T-helper 2 cell (primary cell): ENCODE results near the gene GPX5.

ENCODE experiments used
- DNase-seq, 5 experiments: peaks; one replicate each; pipeline versions ENCODE4 v3.0.0 to v3.0.0-alpha.2; 2012 to 2022

GPX5 gene

GRCh38 chr6:28558629-28559028 lies 32.9 kb downstream of the GPX5 start:
- DNase-seq = no peak

- DNase-seq = no peak
Measured at GRCh38 chr6:28563430-28564095, 37.9 kb downstream of the GPX5 start.

GRCh38 chr6:28565823-28566526 lies 40.3 kb downstream of the GPX5 start:
- DNase-seq = no peak

- no peak for DNase-seq
Measured at GRCh38 chr6:28566527-28567252, 41.0 kb downstream of the GPX5 start.

- DNase-seq = no peak
Measured at GRCh38 chr6:28567506-28567905, 41.8 kb downstream of the GPX5 start.

- no peak for DNase-seq
Measured at GRCh38 chr6:28568515-28569108, 42.9 kb downstream of the GPX5 start.

GRCh38 chr6:28569748-28570147 lies 44.1 kb downstream of the GPX5 start:
- no peak for DNase-seq

GRCh38 chr6:28580475-28580874 lies 54.8 kb downstream of the GPX5 start:
- DNase-seq = peak in 1 of 5 experiments; percentile 6

- no peak for DNase-seq
Measured at GRCh38 chr6:28583463-28583862, 57.8 kb downstream of the GPX5 start.
